ENCODE measurements around the gene MAP1LC3A.

Gene MAP1LC3A

GRCh38 chr20:34562641-34563040, 4.1 kb downstream of the MAP1LC3A start:
- TF ChIP-seq CTCF (conservative IDR thresholded peaks at IDR 0.05) = no peak; the same call in 1 of the 2 replicates
- TF ChIP-seq ZFX (IDR thresholded peaks at IDR 0.05) = no peak
- no peak overlapping the region for H3K27ac ChIP-seq

GRCh38 chr20:34564833-34565232, 6.3 kb downstream of the MAP1LC3A start:
- TF ChIP-seq CTCF (conservative IDR thresholded peaks at IDR 0.05) (no peak), ZFX (IDR thresholded peaks at IDR 0.05) (no peak)
- no peak overlapping the region for H3K27ac ChIP-seq

GRCh38 chr20:34566978-34567891, 8.7 kb downstream of the MAP1LC3A start:
- H3K27ac ChIP-seq = no peak overlapping the region
- TF ChIP-seq ZFX (IDR thresholded peaks at IDR 0.05) = no peak
- no peak for TF ChIP-seq CTCF (conservative IDR thresholded peaks at IDR 0.05)

GRCh38 chr20:34567892-34568865, 9.7 kb downstream of the MAP1LC3A start:
- TF ChIP-seq ZFX (IDR thresholded peaks at IDR 0.05) (no peak), CTCF (conservative IDR thresholded peaks at IDR 0.05) (no peak)
- no peak overlapping the region for H3K27ac ChIP-seq

DNA sequence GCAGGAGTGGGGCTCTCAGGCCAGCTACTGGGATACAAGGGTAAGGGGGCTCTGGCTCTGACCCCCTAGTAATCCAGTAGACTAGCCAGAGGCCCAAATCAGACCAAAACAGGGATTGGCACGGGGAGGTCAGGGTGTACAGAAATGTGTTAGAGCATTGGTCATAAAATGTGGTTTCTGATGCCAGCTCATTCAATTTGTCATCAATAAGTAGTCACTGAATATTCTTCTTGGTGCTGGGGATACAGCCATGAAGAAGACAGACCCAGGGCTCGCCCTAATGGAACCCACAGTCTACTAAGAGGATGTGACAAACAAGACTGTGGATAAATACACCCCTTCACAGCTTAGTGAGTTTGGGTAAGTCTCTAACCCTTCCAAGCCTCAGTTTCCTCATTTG, 11.1 kb downstream of the MAP1LC3A start:
- TF ChIP-seq ZFX (IDR thresholded peaks at IDR 0.05) = no peak
- no peak for TF ChIP-seq CTCF (conservative IDR thresholded peaks at IDR 0.05)
- no peak overlapping the region for H3K27ac ChIP-seq

DNA sequence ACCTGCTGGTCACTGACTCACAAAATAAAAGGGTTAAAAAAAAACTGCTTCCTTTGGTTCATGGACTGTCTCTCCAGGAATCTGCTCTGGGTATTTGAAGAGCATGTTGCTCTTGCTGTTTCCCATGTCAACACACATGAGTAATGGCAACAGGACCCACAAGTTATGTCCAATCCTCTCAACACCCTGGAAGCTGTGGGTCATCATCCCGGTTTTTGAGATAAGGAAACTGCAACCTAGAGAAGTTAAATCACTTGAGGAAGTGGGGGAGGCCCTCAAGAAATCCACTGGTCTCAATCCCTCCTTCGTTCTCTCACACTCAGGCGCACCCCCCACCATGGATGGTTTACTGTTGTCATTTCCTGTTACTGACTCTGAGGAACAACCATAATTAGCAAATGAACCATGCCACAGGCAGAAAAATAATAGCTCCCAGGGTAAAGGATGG, 12.4 kb downstream of the MAP1LC3A start:
- TF ChIP-seq CTCF (conservative IDR thresholded peaks at IDR 0.05) (no peak), ZFX (IDR thresholded peaks at IDR 0.05) (no peak)
- H3K27ac ChIP-seq = no peak overlapping the region

Measured in C4-2B (cell line).